HK-2 (cell line): ENCODE measurements around the gene CHRNB2.

Experiments
- DNase-seq: peaks from one replicate; pipeline ENCODE4 v3.0.0-alpha.2; 2018; ENCODE audit not compliant: unreplicated experiment

The CHRNB2 gene

DNA sequence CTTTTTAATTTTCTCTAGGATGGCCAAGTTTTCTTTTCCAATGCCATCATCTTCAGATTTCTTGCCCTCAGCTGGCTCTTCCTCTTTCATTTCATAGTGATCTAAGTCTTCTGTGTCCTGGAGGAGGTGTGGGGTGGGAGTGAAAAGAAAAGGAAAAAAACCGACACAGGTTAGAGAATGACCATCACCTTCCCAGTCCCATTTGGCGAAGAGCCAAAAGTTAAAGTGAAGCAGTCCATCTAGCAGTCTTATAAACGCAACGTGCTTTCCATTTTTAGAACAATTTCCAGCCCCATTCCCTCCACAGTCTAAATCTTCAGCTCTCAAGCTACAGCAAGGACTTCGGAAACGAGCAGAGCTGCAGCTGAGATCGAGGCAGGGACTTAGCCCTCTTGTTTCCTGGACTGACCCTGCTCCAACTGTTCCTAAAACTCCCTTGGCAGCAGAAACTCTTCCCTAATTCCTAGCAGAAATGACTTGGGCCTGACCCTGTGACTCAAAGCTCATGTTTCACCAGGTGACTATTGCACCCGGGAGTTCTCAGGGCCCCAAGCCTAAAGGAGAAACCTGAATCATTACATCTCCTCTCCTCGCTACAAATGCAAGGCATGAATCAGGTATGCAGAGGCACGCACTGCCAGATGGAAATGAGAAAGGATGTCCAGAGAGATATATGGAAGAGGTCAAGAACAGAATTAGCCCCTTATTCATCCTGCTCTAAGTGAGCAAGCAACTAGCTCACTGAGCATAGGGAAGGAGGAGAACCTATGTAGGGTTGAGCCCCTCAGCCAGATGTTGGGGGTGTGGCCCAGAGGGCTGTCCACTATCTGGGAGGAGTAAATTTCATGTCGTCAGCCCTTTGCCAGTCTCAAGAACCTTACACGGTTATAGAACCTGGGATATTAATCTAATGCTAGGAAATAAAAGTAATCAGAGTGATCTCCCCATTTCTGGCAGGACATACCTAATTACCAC lies 14.2 kb upstream of the CHRNB2 start:
- no peak for DNase-seq

DNA sequence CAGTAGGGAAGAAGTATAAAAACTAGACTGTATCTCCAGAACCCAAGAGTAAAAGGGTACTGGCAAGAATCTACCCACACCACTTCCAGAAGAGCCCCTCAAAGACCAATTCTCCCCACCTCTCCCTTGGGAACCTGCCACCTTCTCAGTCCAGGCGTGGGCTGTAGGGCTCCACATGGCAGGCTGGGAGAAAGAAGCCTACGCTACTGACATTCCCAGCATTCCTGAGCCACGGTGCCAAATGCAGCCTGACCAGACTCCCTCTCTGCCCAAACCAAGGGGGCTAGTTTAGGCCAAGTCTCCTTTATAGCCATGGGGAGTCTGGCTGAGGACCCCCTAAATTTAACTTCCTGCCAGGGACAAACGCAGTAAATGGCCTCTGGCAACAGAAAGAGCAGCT lies 11.2 kb upstream of the CHRNB2 start:
- no peak for DNase-seq

DNA sequence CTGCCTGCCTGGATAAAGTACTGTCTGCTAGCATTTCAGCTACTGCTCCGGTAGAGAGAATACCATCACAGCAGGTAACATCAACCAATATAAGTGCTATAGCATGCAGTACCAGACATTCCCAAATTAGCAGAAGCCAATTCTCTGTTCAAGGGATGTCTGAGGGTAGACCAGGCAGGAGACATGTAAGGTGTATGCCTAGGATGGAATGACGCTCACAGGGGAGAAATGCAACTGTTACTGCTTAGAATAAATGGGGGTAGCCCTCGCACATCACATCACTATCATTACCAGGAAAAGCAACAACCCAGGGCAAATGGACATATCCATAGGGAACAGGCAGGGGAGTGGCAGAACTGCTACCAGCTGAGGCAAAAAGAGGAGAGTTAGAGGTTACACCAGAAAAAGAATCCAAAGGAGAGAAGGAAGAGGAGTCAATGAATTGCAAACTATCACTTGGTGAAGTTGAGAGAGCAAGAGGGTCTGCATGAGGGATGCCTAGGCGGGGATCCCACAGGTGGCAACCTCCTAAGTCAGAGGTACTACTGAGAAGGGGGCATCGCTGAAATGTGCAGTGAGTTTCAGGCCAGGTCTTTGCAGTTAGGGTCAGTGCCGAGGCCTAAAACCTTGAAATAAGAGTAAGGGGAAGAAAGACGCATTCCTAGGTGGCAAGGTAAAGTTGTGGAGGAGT lies 10.2 kb upstream of the CHRNB2 start:
- no peak for DNase-seq

DNA sequence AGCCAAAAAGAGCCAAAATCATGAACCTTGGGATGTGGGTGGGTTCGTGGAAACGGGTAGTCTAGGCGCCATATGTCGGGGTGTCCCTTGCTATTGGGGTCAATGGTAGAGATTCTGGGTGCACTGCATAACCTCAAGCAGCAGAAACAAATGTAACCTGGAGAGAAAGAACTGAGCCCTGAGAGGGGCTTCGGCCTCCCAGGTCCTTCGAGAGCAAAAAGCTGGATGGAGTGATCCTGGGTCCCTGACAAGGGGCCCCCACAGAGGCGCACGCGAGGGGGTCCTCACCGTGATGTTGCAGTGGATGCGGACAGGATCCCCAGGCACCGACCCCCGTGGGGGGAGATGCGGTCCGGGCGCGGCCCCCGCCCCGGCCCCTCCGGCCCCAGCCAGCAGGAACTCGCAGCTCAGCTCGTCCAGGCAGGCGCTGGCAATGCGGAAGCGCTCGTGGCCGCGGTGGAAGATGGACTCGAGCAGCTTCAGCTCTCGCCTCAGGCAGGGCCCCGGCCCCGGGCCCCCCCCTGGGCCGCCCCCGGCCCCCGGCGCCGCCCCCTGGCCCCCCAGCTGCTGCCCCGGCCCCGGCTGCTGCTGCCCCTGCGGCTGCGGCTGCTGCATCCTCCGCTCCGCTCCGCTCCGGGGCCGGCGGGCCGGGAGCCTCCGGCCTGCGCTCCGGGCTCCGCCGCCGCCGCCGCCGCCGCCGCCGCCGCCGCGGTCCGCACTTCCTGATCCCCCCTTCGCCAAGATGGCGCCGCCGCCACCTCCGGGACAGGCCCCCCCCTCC lies 9.4 kb upstream of the CHRNB2 start, which contains the start of gene UBE2Q1:
Gene UBE2Q1 (minus strand): TSS at position 724 of the 781 bp plus-strand sequence. CDS start 109 bp downstream, at position 615.
- peak; percentile 40 for DNase-seq

DNA sequence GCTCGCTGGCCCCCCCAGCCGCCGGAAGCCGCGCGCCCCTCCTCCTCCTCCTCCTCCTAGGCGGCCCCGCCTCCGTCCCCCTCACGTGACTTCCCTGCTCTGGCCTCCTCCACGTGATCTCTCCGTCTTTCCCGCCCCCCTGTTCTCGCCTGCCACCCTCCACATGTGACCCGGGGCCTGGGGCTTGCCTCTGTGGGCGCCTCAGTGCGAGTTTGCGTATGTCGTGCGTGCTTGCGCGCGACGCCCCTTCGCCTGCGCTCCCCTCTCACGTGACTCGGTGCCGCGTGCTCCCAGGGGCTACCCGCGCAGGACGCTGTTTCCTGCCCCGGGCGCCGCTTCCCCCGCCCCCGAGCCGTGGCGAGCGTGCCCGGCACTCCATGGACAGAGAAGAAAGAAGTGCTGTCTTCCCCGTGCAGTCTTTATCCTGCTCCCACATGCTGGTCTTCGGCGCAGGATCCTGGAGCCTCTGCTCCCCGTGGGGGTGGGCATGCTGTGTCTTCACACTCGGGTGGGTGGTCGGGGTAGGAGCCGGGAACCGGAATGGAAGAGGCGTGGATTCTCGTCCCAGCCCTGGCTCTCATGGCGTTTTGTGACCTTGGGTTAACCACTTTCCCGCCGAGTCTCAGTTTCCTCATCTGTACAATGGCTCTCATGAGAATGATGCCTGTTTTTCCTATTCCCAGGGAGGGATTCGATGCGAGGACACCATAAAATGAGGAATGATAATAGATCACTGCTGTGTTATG lies 8.7 kb upstream of the CHRNB2 start:
- DNase-seq = peak; percentile 99

DNA sequence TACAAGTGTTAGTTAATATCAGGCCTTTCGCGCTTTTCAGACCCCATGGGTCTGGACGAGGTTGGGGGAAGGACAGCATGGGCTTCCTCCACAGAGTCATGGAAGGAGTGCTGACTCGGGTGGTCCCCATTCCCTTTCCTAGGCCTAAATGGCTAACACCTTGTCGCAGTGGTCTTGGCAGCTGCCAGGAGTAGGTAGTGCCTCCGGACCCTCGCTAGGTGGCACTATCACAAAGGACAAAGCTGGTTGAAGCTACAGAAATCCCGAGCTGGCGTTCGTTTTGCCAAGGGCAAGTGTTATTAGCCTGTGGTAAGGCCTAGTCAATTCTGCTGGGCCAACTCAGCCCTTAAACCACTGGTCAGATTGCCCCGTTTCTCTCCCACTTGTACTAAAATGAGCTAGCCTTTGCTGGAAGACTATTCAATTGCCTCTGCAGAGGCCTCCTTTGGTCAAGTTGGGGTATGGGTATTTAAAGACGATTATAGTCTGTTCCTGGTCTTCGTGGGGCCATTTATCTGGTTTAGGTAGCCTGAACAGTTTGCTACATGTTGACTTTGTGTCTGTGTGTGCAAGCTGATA lies 8.0 kb upstream of the CHRNB2 start:
- DNase-seq = peak; percentile 84

DNA sequence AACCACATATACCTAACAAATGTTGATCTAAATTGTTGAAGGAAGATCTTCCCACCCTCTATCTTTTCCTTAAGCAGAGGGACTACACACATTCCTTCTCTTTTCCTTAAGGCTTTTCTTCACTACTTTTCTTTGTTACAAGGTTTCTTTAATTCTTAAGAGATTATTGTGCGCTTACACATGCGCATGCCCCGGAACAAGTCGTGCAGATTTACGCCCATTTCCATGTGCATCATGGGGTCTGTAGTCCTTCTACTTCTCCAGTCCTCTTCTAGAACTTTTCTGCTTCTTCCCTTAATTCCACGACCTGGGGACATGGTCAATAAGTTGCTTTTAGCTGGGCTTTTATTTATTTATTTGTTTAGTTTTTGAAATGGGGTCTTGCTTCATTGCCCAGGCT lies 1.7 kb upstream of the CHRNB2 start:
- no peak for DNase-seq

DNA sequence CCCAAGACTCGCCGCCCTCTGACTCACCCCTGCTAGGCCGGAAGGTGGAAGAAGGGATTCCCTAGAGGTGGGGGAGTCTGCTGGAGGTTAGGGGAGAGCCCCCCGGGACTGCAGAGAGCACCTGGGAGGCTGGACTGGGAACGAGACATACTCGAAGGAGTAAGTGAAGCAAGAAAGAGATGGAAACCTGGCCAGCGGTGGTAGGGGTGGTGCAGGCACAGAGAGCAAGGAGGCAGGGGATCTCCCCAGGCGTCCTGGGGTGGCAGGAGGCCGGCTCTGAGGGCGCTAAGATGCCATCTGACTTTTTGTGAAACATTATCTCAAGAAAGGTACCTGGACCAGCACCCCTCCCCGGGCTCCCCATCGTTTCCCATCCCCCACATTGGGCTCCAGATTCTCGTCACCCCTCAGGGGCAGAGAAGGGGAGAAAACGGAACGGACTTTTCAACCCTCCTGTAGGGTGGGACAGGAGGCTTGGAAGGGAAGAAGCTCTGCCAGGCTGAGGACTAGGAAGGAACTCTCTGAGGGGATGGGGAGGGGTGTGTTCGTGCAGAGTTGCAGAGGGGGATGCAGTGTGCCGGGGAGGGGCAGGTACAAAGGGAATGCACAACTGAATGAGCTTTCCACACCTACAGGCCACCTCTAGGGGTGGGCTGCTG lies 708 bp downstream of the CHRNB2 start:
- DNase-seq = no peak

DNA sequence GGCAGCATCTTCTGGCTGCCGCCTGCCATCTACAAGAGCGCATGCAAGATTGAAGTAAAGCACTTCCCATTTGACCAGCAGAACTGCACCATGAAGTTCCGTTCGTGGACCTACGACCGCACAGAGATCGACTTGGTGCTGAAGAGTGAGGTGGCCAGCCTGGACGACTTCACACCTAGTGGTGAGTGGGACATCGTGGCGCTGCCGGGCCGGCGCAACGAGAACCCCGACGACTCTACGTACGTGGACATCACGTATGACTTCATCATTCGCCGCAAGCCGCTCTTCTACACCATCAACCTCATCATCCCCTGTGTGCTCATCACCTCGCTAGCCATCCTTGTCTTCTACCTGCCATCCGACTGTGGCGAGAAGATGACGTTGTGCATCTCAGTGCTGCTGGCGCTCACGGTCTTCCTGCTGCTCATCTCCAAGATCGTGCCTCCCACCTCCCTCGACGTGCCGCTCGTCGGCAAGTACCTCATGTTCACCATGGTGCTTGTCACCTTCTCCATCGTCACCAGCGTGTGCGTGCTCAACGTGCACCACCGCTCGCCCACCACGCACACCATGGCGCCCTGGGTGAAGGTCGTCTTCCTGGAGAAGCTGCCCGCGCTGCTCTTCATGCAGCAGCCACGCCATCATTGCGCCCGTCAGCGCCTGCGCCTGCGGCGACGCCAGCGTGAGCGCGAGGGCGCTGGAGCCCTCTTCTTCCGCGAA lies 3.8 kb downstream of the CHRNB2 start:
- no peak for DNase-seq

DNA sequence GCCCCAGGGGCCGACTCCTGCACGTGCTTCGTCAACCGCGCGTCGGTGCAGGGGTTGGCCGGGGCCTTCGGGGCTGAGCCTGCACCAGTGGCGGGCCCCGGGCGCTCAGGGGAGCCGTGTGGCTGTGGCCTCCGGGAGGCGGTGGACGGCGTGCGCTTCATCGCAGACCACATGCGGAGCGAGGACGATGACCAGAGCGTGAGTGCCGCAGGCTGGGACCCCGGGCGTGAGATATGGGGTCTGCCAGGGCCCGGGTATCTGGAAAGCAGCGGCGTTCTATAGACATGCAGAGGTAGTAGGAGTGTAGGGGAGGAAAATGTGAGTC lies 4.3 kb downstream of the CHRNB2 start:
- DNase-seq = no peak

DNA sequence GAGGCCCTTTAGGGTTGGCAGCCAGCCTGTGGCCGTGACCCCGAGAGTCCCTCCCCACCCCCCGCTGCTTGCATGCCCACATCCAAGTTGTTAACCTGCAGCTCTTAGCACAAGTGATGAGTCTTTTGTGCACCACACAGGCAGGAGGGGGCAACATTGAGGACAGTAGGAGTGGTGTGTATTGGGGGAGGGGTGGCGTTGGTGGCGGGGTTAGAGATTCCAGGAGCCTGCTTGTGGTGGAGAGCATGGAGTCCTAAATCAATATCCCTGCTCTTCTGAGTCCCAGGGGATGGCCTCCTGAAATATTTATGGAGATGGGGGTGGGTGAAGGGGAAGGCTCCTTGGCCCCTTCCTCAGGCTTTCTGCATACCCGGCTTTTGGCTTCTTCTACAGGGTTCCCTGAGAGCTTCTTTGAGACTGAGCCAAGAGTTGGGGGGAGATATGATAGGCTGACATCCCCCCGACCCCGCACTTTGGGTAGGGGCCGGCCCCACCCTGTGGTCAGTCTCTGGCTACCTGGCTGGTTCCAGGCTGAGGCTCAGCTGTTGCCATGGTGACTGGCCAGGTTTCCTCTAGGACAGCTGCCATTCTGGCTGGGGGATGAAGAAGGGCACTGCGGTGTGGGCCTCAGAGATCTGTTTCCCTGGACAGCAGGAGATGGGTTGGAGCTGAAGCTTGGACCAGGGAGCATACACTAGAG lies 5.0 kb downstream of the CHRNB2 start:
- DNase-seq = no peak

DNA sequence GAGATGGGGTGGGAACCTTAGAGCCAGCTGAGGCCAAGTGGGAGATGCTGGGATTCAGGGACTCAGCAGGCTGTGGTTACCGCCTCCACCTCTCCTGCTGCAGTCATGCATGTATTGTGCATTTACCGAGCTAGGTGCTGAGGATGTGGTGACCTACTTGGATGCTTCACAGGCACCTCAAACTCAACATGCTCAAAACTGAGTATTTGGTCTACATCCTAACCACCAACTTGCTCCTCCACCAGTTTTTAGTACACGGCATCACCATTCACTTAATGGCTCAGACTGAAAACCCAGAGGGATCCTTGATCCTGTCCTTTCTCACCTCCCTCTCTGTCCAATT lies 5.6 kb downstream of the CHRNB2 start:
- no peak for DNase-seq

DNA sequence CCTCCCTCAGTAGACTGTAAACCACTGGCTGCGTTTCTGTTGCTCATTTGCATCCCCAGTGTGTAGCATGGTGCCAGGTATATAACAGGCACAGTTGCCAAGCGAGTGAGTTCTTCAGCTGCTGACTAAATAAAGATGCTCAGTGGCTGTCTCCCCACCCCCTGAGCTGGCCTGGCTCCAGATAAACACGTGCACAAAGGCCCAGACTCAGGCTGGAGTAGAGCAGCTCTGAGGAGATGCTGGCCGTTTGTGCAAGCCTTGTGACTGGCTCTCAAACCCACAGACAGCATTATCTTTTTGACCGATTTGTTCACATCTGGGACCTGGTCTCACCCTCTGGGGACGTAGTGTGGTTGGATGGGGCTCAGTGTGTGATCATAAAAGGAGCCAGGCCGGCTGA lies 7.1 kb downstream of the CHRNB2 start:
- no peak for DNase-seq

DNA sequence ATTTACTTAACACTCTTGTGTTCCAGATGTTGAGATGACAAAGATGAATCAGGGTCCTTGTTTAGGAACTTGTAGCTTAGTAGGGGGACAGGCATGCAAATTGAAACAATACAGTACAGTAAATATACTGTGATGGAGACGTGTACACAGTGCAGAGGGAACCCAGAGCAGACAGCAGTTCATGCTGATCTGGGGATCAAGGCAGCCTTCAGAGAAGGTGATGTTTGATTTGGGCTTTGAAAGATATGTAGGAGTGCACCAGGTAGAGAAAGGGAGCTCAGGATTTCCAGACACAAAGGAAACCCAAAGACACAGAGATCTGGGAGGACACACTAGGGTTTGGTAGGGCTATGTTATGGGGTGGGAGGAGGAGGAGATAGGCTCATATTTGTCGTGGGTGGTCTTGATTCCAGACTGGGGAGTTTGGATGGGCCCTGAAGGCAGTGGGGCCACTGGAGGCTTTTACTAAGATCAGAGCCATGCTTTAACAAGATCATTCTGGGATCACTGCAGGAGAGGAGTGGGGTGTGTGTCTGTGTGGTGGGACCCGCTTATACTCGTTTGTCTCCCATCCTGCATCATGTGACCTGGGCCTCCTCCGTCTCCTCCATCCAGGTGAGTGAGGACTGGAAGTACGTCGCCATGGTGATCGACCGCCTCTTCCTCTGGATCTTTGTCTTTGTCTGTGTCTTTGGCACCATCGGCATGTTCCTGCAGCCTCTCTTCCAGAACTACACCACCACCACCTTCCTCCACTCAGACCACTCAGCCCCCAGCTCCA lies 7.8 kb downstream of the CHRNB2 start:
- no peak for DNase-seq

DNA sequence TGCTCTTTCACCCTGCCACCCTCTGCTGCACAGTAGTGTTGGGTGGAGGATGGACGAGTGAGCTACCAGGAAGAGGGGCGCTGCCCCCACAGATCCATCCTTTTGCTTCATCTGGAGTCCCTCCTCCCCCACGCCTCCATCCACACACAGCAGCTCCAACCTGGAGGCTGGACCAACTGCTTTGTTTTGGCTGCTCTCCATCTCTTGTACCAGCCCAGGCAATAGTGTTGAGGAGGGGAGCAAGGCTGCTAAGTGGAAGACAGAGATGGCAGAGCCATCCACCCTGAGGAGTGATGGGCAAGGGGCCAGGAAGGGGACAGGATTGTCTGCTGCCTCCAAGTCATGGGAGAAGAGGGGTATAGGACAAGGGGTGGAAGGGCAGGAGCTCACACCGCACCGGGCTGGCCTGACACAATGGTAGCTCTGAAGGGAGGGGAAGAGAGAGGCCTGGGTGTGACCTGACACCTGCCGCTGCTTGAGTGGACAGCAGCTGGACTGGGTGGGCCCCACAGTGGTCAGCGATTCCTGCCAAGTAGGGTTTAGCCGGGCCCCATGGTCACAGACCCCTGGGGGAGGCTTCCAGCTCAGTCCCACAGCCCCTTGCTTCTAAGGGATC lies 8.5 kb downstream of the CHRNB2 start:
- DNase-seq = no peak

DNA sequence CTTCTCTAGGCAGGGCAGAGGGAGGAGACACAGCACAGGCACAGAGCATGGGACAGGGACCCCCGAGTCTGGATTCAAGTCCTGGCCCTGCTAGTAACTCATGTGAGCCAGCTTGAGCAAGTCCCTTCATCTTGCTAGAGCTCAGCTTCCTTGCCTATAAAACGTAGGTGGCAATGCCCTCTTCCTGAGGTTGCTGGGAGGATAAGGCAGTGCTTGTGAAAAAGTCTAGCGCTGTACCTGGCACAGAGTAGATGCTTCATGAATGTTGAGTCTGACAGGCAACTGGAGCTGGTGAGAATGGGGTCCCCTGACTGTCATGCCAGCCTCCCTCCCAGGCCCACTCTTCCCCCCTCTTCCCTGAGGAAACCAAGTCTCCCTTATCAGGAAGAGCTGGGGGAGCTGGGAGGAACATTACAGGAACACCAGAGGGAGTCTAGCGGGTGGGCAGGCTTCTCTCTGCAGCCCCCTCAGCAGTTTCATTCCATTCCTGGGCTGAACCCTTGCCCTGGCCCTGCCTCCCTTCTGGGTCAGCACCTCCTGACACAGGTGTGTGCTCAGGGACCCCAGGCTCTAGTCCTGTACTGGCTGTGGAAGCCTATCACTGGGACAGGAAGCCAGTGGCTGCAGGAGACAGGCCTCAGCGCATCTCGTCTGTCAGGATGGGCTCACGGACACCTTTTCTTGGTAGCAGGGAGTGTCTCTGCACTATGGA lies 9.9 kb downstream of the CHRNB2 start:
- no peak for DNase-seq

DNA sequence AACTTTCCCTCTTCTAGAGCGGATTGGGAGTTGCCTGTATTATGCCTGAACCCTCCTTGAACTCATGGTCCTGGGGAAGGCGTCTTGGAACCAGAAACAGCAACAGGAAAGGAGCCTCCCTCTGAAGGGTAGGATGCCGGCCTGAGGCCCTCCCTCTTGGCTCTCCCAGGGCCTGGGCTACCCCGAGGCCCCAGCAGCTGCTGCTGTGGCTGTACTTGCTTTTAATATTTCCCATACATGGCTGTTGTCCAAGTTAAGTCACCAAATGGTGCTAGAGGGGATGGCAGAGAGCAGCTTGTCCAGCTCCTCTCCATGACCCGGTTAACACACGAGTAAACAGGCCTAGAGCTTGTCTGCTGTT lies 10.5 kb downstream of the CHRNB2 start:
- no peak for DNase-seq

DNA sequence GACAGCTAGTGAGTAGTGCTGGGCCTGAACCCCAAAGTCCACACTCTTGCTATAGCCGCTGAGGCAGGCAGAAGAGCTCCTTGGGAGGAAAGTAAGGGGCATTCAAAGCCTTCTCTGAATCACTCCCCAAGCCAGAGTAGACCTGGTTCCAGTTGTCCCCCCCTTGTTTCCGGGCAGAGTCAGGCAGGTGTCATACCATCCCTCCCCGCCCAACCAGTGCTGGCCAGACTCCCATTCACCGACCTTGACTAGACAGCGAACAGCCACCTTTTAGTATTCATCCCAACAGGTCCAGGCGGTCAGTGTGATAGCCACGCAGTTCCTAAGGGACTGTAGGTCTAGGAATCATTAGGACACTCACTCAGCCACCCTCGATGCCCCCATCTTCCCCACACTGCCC lies 11.8 kb downstream of the CHRNB2 start:
- no peak for DNase-seq
